SK-N-SH (cell line): ENCODE data around the gene ARHGEF10L. TPM values are rescaled to one million over a fixed set of nuclear protein-coding genes. Genes with fewer than 3 reads are reported as not detected.
A peak's percentile ranks its signal among the peaks of the same experiment; 100 is the strongest.
"Not testable (repeated sequence)": the region's sequence is repeated elsewhere in the genome, so short reads cannot be mapped to it uniquely, and the experiment has no call there.

Experiments
- CTCF ChIA-PET: fragments of 300-600, 350-600 bp; formaldehyde crosslinking; extraction: SDS; loops from one replicate; lab custom pipeline; 2021; lab: Yijun Ruan, JAX
- POLR2A ChIA-PET: fragments of 350-600 bp; sonication (Branson Sonifier 250); formaldehyde crosslinking; extraction: SDS; loops from one replicate; lab custom pipeline; 2020; ENCODE audit warnings: antibody characterized with exemption, inconsistent platforms; lab: Yijun Ruan, JAX
- DNase-seq: peaks from one replicate; pipeline ENCODE4 v3.0.0; 2012
- H2AFZ ChIP-seq: fragments of 200-600 bp; sonication (generic); 2 replicates; pipeline ENCODE4 v1.8.1; 2016; ENCODE audit warnings: antibody characterized with exemption, mild to moderate bottlenecking, low read depth
- H3F3A ChIP-seq: fragments of 200-600 bp; sonication (generic); replicated peaks from 2 replicates; pipeline ENCODE3; 2016; ENCODE audit warnings: antibody characterized with exemption, mild to moderate bottlenecking; ENCODE audit not compliant: insufficient read depth
- H3K27ac ChIP-seq, 2 experiments: fragments of 200-500 bp in 1 of 2; fragments of 200-600 bp in 1 of 2; sonication (Bioruptor generic) in 1 of 2; sonication (generic), shearing (Covaris generic) in 1 of 2; 2 replicates each; pipeline versions ENCODE4 v1.5.1 to v1.6.1; 2014 to 2016; ENCODE audit warnings: low read depth in 2 of 2, inconsistent platforms in 1 of 2, low read length in 1 of 2, mild to moderate bottlenecking in 1 of 2, mixed read lengths in 1 of 2
- H3K27me3 ChIP-seq: fragments of 200-600 bp; sonication (generic), shearing (Covaris generic); 2 replicates; pipeline ENCODE4 v1.6.1; 2016; ENCODE audit warnings: mixed run types; ENCODE audit not compliant: insufficient read depth
- H3K36me3 ChIP-seq, 2 experiments: fragments of 200-500 bp in 1 of 2; fragments of 200-600 bp in 1 of 2; sonication (Bioruptor generic) in 1 of 2; sonication (generic) in 1 of 2; replicated peaks in 1 of 2; 2 replicates each; pipeline versions ENCODE3 to v1.5.1; 2014 to 2016; ENCODE audit warnings: low read length in 1 of 2, mild to moderate bottlenecking in 1 of 2; ENCODE audit not compliant: insufficient read depth in 2 of 2, control insufficient read depth in 1 of 2
- H3K4me1 ChIP-seq, 2 experiments: fragments of 200-500 bp in 1 of 2; fragments of 200-600 bp in 1 of 2; sonication (Bioruptor generic) in 1 of 2; sonication (generic), shearing (Covaris generic) in 1 of 2; 2 replicates each; pipeline versions ENCODE4 v1.5.1 to v1.6.1; 2014 to 2016; ENCODE audit warnings: low read depth in 1 of 2, low read length in 1 of 2, mixed run types in 1 of 2; ENCODE audit not compliant: insufficient read depth in 2 of 2, control insufficient read depth in 1 of 2
- H3K4me2 ChIP-seq: fragments of 200-600 bp; sonication (generic), shearing (Covaris generic); 2 replicates; pipeline ENCODE4 v1.6.1; 2017; ENCODE audit warnings: mixed run types
- H3K4me3 ChIP-seq, 2 experiments: fragments of 200-500 bp in 1 of 2; fragments of 200-600 bp in 1 of 2; sonication (Bioruptor generic) in 1 of 2; sonication (generic), shearing (Covaris generic) in 1 of 2; 2 replicates each; pipeline versions ENCODE4 v1.5.1 to v1.8.1; 2014 to 2016; ENCODE audit warnings: low read depth in 2 of 2, inconsistent platforms in 1 of 2, low read length in 1 of 2, mild to moderate bottlenecking in 1 of 2, mixed read lengths in 1 of 2, moderate library complexity in 1 of 2
- H3K79me2 ChIP-seq: fragments of 200-600 bp; sonication (generic); 2 replicates; pipeline ENCODE4 v1.8.1; 2017; ENCODE audit warnings: mild to moderate bottlenecking; ENCODE audit not compliant: insufficient read depth
- H3K9ac ChIP-seq: fragments of 200-600 bp; sonication (generic); 2 replicates; pipeline ENCODE4 v1.6.1; 2017; ENCODE audit warnings: mixed run types
- H3K9me2 ChIP-seq: fragments of 200-600 bp; sonication (generic); 2 replicates; pipeline ENCODE4 v1.6.1; 2017; ENCODE audit warnings: mixed run types
- H3K9me3 ChIP-seq: fragments of 200-600 bp; sonication (generic); 2 replicates; pipeline ENCODE4 v1.6.1; 2017; ENCODE audit warnings: mixed run types, mild to moderate bottlenecking, moderate library complexity
- H4K20me1 ChIP-seq: fragments of 200-600 bp; sonication (generic); 2 replicates; pipeline ENCODE4 v1.6.1; 2017; ENCODE audit warnings: mild to moderate bottlenecking, mixed run types; ENCODE audit not compliant: insufficient read depth
- EP300 ChIP-seq, 2 experiments: IDR thresholded peaks; 2 replicates each; pipeline versions ENCODE4 v1.4.0 to v1.6.1; 2012; ENCODE audit warnings: borderline replicate concordance in 1 of 2, low read depth in 1 of 2, low read length in 1 of 2
- FOSL2 ChIP-seq: IDR thresholded peaks from 2 replicates; pipeline ENCODE4 v1.4.0; 2012; ENCODE audit warnings: low read depth, mild to moderate bottlenecking, moderate library complexity, borderline replicate concordance
- GATA2 ChIP-seq: sonication (generic); formaldehyde crosslinking; IDR thresholded peaks from 2 replicates; pipeline ENCODE4 v1.5.0; 2020; ENCODE audit warnings: mild to moderate bottlenecking, missing genetic modification reagents
- JUND ChIP-seq: IDR thresholded peaks from 2 replicates; pipeline ENCODE4 v1.4.0; 2012
- NFIC ChIP-seq: IDR thresholded peaks from 2 replicates; pipeline ENCODE4 v1.4.0; 2012; ENCODE audit warnings: borderline replicate concordance
- POLR2AphosphoS5 ChIP-seq: IDR thresholded peaks from 2 replicates; pipeline ENCODE4 v1.6.1; 2012; ENCODE audit warnings: low read depth, low read length
- RAD21 ChIP-seq: IDR thresholded peaks from 2 replicates; pipeline ENCODE4 v1.6.1; 2012; ENCODE audit warnings: mild to moderate bottlenecking, low read length
- RFX5 ChIP-seq: IDR thresholded peaks from 2 replicates; pipeline ENCODE4 v1.6.1; 2012; ENCODE audit warnings: mild to moderate bottlenecking, improper control_type of control experiment, low read length
- RXRA ChIP-seq: IDR thresholded peaks from 2 replicates; pipeline ENCODE4 v1.4.0; 2012; ENCODE audit warnings: low read depth, mild to moderate bottlenecking, borderline replicate concordance
- SIN3A ChIP-seq: IDR thresholded peaks from 2 replicates; pipeline ENCODE4 v1.6.1; 2012; ENCODE audit warnings: low read depth, mild to moderate bottlenecking, low read length, moderate library complexity, borderline replicate concordance
- SMC3 ChIP-seq: IDR thresholded peaks from 2 replicates; pipeline ENCODE4 v1.6.1; 2012; ENCODE audit warnings: low read depth, low read length, improper control_type of control experiment
- TAF1 ChIP-seq: IDR thresholded peaks from 2 replicates; pipeline ENCODE4 v1.6.1; 2012; ENCODE audit warnings: low read depth, mild to moderate bottlenecking, low read length, moderate library complexity, borderline replicate concordance
- YY1 ChIP-seq: IDR thresholded peaks from 2 replicates; pipeline ENCODE4 v1.4.0; 2012; ENCODE audit warnings: low read depth, mild to moderate bottlenecking
- WGBS: methylation state at CpG from one replicate; pipeline ENCODE4 v1.1.6; 2017; ENCODE audit warnings: low lambda C conversion rate; 5-methylcytosine and 5-hydroxymethylcytosine counted together
- polyA plus RNA-seq, 3 experiments: library from polyadenylated mRNA; depleted of rRNA; stranded (reverse); fragments of >200 nt; gene quantifications; 2 replicates each; pipeline ENCODE4 v1.2.3, GENCODE V29; 2012
- TF ChIP-seq, protein P1 (sequence below): IDR thresholded peaks from 2 replicates; pipeline ENCODE4; 2012
- TF ChIP-seq, protein P2 (sequence below): fragments of 200-600 bp; sonication (generic); IDR thresholded peaks from 2 replicates; pipeline ENCODE4 v1.6.1; 2017; ENCODE audit warnings: antibody characterized with exemption, mild to moderate bottlenecking, moderate library complexity
- TF ChIP-seq, protein P3 (sequence below): fragments of 150-350 bp; IDR thresholded peaks from 2 replicates; pipeline ENCODE4 v1.6.1; 2017; ENCODE audit warnings: antibody characterized with exemption, low read length, low read depth, borderline replicate concordance

The ARHGEF10L gene
- polyA plus RNA-seq, 1 of the 3 experiments (the other 2 are of a cell fraction) = 12.5 TPM

DNA sequence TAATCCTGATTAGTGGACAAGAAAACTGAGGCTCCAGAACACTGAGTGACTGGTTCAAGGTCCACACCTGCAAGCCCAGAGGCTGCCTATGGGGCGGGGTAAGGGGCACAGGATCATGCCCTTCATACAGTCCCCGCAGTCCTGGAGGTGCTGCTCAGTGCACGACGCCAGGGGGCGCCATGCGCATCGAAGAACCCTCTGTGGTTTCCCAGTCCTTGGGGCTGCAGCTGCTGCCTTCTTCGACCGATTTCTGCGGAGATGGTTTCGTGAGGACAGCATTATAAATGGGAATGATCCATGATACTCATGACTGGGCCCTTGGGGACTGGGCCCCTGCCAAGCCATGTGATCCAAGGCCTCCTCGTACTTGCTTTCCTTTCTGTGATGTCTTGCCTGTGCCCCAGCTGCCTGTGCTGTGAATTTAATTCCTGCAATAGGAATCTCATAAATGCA is 37.1 kb upstream of the ARHGEF10L start:
- peaks cover 8% of the 10 kb centered on the region for H3K27me3 ChIP-seq
- no peak overlapping the region for H3K9ac ChIP-seq
- no peak overlapping the region for H3K4me2 ChIP-seq
- no peak overlapping the region for H3K4me3 ChIP-seq
- no peak for TF ChIP-seq JUND
- TF ChIP-seq SMC3 = peak; percentile 99
- no peak for TF ChIP-seq TAF1
- TF ChIP-seq, protein P1, sequence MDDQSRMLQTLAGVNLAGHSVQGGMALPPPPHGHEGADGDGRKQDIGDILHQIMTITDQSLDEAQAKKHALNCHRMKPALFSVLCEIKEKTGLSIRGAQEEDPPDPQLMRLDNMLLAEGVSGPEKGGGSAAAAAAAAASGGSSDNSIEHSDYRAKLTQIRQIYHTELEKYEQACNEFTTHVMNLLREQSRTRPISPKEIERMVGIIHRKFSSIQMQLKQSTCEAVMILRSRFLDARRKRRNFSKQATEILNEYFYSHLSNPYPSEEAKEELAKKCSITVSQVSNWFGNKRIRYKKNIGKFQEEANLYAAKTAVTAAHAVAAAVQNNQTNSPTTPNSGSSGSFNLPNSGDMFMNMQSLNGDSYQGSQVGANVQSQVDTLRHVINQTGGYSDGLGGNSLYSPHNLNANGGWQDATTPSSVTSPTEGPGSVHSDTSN = no peak
- no peak for TF ChIP-seq POLR2AphosphoS5
- TF ChIP-seq RFX5 = no peak
- TF ChIP-seq YY1 = no peak
- peak; percentile 92 for TF ChIP-seq RAD21
- TF ChIP-seq, protein P2, sequence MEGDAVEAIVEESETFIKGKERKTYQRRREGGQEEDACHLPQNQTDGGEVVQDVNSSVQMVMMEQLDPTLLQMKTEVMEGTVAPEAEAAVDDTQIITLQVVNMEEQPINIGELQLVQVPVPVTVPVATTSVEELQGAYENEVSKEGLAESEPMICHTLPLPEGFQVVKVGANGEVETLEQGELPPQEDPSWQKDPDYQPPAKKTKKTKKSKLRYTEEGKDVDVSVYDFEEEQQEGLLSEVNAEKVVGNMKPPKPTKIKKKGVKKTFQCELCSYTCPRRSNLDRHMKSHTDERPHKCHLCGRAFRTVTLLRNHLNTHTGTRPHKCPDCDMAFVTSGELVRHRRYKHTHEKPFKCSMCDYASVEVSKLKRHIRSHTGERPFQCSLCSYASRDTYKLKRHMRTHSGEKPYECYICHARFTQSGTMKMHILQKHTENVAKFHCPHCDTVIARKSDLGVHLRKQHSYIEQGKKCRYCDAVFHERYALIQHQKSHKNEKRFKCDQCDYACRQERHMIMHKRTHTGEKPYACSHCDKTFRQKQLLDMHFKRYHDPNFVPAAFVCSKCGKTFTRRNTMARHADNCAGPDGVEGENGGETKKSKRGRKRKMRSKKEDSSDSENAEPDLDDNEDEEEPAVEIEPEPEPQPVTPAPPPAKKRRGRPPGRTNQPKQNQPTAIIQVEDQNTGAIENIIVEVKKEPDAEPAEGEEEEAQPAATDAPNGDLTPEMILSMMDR = peak; percentile 89
- TF ChIP-seq EP300 (IDR thresholded peaks at IDR 0.05; ENCODE audit: borderline replicate concordance in 1 of 2, low read depth in 1 of 2, low read length in 1 of 2) = no peak
- TF ChIP-seq NFIC = no peak
- TF ChIP-seq SIN3A = no peak
- TF ChIP-seq, all 33 proteins: peak for 3
- Histone ChIP-seq H3K4me1 (peaks cover 0 to 2% of the 10 kb centered on the region in 2 experiments; a peak in 1 of 4 replicates), H4K20me1 (no peaks in the 10 kb centered on the region), H2AFZ (peak overlapping the region; percentile 32; the same call in 1 of the 2 replicates), H3F3A (no peaks in the 10 kb centered on the region), H3K27ac (no peak overlapping the region), H3K9me2 (no peaks in the 10 kb centered on the region), H3K36me3 (no peaks in the 10 kb centered on the region), H3K79me2 (no peaks in the 10 kb centered on the region), H3K9me3 (no peaks in the 10 kb centered on the region)
- WGBS = 15% methylated on average over 8 of the region's 12 CpGs
- CTCF ChIA-PET = interaction anchor here (0.6 to 22.2 kb wide), 47 partner anchors 9 to 1222 kb away, joined by 3 to 707 read pairs (median 4); no protein-coding TSS in a partner anchor
- POLR2A ChIA-PET = interaction anchor here (0.6 to 2.8 kb wide), 3 partner anchors 9 to 105 kb away, joined by 3 to 12 read pairs (median 4); no protein-coding TSS in a partner anchor
- peak; percentile 85 for DNase-seq

DNA sequence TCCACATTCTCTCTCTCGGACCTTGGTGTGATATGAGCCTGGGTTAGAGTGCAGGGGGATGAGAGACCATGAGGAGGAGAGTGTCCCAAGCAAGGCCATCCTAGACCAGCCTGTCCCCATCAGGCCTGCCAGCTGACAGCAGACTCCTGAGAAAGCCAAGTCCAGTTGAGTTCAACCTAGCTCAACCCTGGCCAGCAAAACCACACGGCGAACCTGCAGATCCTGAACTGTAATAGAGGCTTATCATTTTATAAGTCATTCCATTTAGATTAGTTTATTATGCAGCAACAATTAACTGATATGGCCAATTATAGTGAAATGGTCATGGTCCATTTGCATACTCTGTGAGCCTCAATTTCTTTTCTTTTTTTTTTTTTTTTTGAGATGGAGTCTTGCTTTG is 36.4 kb upstream of the ARHGEF10L start:
- 94% methylated on average over 2 of the region's 3 CpGs for WGBS
- H3K27me3 ChIP-seq = peaks cover 5% of the 10 kb centered on the region
- ChIA-PET CTCF (interaction anchor here (0.7 to 22.2 kb wide), 28 partner anchors 9 to 1221 kb away, joined by 3 to 707 read pairs (median 5); no protein-coding TSS in a partner anchor), POLR2A (interaction anchor here (2.8 kb wide), 1 partner anchor 104 kb away, joined by 12 read pairs; no protein-coding TSS in a partner anchor)
- no peak overlapping the region for H3K4me2 ChIP-seq
- peaks cover 0 to 2% of the 10 kb centered on the region in 2 experiments; a peak in 1 of 4 replicates for H3K4me1 ChIP-seq
- H2AFZ ChIP-seq = no peak overlapping the region
- no peaks in the 10 kb centered on the region for H3K36me3 ChIP-seq
- H3K9me2 ChIP-seq = no peaks in the 10 kb centered on the region
- no peak overlapping the region for H3K9ac ChIP-seq
- no peak overlapping the region for H3K27ac ChIP-seq
- no peaks in the 10 kb centered on the region for H3F3A ChIP-seq
- no peaks in the 10 kb centered on the region for H4K20me1 ChIP-seq
- H3K79me2 ChIP-seq = no peaks in the 10 kb centered on the region
- no peak for TF ChIP-seq FOSL2
- no peak for TF ChIP-seq RXRA
- no peak for TF ChIP-seq RFX5
- TF ChIP-seq SMC3 = no peak
- TF ChIP-seq, protein P3, sequence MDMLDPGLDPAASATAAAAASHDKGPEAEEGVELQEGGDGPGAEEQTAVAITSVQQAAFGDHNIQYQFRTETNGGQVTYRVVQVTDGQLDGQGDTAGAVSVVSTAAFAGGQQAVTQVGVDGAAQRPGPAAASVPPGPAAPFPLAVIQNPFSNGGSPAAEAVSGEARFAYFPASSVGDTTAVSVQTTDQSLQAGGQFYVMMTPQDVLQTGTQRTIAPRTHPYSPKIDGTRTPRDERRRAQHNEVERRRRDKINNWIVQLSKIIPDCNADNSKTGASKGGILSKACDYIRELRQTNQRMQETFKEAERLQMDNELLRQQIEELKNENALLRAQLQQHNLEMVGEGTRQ = no peak
- no peak for TF ChIP-seq GATA2
- DNase-seq = no peak
- no peak overlapping the region for H3K4me3 ChIP-seq
- H3K9me3 ChIP-seq = no peaks in the 10 kb centered on the region

DNA sequence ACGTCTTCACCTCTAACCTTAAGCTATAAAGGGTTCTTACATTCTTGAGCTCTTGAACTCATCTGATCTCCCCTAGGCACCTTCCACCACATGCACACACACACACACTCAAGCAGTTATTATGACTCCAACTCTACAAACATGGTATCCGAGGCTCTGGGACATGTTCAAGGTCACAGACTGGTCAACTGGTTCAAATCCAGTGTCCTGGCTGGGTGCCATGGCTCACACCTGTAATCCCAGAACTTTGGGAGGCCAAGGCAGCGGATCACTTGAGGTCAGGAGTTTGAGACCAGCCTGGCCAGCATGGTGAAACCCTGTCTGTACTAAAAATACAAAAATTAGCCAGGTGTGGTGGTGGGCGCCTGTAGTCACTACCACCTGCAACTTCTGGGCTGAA is 32.3 kb upstream of the ARHGEF10L start:
- H4K20me1 ChIP-seq, DNase-seq, H3K79me2 ChIP-seq, H3K27me3 ChIP-seq, H3K36me3 ChIP-seq, H3F3A ChIP-seq, H3K27ac ChIP-seq, H3K9ac ChIP-seq, POLR2A ChIA-PET, H3K9me2 ChIP-seq, H3K9me3 ChIP-seq, H2AFZ ChIP-seq, H3K4me2 ChIP-seq, H3K4me1 ChIP-seq, H3K4me3 ChIP-seq: not testable (repeated sequence)
- WGBS = 80% methylated on average over 4 of the region's 4 CpGs
- CTCF ChIA-PET = interaction anchor here (0.6 to 22.2 kb wide), 12 partner anchors 10 to 185 kb away, joined by 3 to 707 read pairs (median 4); no protein-coding TSS in a partner anchor
